ENCODE results near the gene PCDHA7. TPM values are rescaled to one million over a fixed set of nuclear protein-coding genes. Genes with fewer than 3 reads are reported as not detected.

Gene PCDHA7
- total RNA-seq, 1 donor from 2014 or later = 1.5 TPM

DNA sequence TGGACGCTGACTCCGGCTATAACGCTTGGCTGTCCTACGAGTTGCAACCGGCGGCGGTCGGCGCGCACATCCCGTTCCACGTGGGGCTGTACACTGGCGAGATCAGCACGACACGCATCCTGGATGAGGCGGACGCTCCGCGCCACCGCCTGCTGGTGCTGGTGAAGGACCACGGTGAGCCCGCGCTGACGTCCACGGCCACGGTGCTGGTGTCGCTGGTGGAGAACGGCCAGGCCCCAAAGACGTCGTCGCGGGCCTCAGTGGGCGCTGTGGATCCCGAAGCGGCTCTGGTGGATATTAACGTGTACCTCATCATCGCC, 43.2 kb downstream of the PCDHA7 start:
- Mint-ChIP-seq H3K4me1 (ENCODE audit: low read depth) (peaks cover 28% of the 10 kb centered on the region), H3K4me3 (ENCODE audit: unreplicated experiment) (no peak overlapping the region), H3K27ac (ENCODE audit: unreplicated experiment) (no peak overlapping the region), H3K9me3 (ENCODE audit: low read depth) (peaks cover 13% of the 10 kb centered on the region), H3K36me3 (ENCODE audit: low read depth) (peaks cover 25% of the 10 kb centered on the region), H3K27me3 (ENCODE audit: low read depth) (no peaks in the 10 kb centered on the region)
- TF ChIP-seq, protein P1, sequence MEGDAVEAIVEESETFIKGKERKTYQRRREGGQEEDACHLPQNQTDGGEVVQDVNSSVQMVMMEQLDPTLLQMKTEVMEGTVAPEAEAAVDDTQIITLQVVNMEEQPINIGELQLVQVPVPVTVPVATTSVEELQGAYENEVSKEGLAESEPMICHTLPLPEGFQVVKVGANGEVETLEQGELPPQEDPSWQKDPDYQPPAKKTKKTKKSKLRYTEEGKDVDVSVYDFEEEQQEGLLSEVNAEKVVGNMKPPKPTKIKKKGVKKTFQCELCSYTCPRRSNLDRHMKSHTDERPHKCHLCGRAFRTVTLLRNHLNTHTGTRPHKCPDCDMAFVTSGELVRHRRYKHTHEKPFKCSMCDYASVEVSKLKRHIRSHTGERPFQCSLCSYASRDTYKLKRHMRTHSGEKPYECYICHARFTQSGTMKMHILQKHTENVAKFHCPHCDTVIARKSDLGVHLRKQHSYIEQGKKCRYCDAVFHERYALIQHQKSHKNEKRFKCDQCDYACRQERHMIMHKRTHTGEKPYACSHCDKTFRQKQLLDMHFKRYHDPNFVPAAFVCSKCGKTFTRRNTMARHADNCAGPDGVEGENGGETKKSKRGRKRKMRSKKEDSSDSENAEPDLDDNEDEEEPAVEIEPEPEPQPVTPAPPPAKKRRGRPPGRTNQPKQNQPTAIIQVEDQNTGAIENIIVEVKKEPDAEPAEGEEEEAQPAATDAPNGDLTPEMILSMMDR (IDR thresholded peaks at IDR 0.05) = no peak
- peak; percentile 87 for DNase-seq (ENCODE audit: low spot score)

DNA sequence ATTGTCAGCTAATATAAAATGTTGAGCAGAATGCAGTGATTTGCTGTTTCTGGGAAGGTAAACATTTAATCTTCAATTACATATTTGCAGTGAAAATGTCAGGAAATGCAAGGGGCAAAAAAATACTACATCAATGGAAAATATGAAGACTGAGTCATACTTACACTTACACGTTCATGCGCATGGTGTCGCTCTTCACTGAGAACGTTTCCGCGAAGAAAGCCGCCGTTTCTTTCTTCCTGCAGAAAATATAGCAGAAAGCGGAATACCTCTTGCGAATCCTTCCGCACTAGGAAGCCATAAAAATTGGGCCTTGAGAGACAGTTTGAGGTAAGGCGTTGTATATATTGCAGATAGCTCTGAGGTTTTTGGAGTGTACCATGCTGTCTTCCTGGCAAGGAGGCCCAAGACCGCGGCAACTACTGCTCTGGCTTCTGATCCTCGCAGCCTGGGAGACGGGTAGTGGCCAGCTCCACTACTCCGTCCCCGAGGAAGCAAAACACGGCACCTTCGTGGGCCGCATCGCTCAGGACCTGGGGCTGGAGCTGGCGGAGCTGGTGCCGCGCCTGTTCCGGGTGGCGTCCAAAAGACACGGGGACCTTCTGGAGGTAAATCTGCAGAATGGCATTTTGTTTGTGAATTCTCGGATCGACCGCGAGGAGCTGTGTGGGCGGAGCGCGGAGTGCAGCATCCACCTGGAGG, 48.0 kb downstream of the PCDHA7 start, which contains the start of gene PCDHA13:
Gene PCDHA13 (plus strand): TSS at position 236 of the 702 bp plus-strand sequence. CDS start 145 bp downstream, at position 381.
- DNase-seq (ENCODE audit: low spot score) = no peak
- no peak within 1 kb of the TSS for H3K4me3 Mint-ChIP-seq (ENCODE audit: unreplicated experiment)
- TF ChIP-seq, protein P1 (IDR thresholded peaks at IDR 0.05) = no peak
- no peak within 1 kb of the TSS for H3K27ac Mint-ChIP-seq (ENCODE audit: unreplicated experiment)
- peaks cover 13% of the 10 kb centered on the region for H3K9me3 Mint-ChIP-seq (ENCODE audit: low read depth)
- peaks cover 25% of the 10 kb centered on the region for H3K36me3 Mint-ChIP-seq (ENCODE audit: low read depth)
- H3K4me1 Mint-ChIP-seq (ENCODE audit: low read depth) = peaks cover 9% of the 10 kb centered on the region
- H3K27me3 Mint-ChIP-seq (ENCODE audit: low read depth) = no peaks in the 10 kb centered on the region

DNA sequence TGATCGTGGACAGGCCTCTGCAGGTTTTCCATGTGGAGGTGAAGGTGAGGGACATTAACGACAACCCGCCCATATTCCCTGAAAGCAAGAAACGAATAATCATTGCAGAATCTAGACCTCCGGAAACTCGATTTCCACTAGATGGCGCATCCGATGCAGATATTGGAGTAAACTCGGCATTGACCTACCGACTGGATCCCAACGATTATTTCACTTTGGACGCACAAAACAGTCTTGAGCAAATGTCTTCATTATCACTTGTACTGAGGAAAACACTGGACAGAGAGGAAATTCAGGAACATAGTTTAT, 48.5 kb downstream of the PCDHA7 start:
- Mint-ChIP-seq H3K9me3 (ENCODE audit: low read depth) (peaks cover 15% of the 10 kb centered on the region), H3K27me3 (ENCODE audit: low read depth) (no peaks in the 10 kb centered on the region), H3K4me3 (ENCODE audit: unreplicated experiment) (no peak overlapping the region), H3K4me1 (ENCODE audit: low read depth) (peaks cover 9% of the 10 kb centered on the region), H3K27ac (ENCODE audit: unreplicated experiment) (no peak overlapping the region), H3K36me3 (ENCODE audit: low read depth) (peaks cover 28% of the 10 kb centered on the region)
- DNase-seq (ENCODE audit: low spot score) = no peak
- TF ChIP-seq, protein P1 (IDR thresholded peaks at IDR 0.05) = peak; percentile 44

DNA sequence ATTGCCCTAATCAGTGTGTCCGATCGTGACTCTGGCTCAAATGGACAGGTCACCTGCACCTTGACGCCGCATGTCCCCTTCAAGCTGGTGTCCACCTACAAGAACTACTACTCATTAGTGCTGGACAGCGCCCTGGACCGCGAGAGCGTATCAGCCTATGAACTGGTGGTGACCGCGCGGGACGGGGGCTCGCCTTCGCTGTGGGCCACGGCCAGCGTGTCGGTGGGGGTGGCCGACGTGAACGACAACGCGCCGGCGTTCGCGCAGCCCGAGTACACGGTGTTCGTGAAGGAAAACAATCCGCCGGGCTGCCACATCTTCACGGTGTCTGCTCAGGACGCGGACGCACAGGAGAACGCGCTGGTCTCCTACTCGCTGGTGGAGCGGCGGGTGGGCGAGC, 49.3 kb downstream of the PCDHA7 start:
- H3K27ac Mint-ChIP-seq (ENCODE audit: unreplicated experiment) = no peak overlapping the region
- H3K27me3 Mint-ChIP-seq (ENCODE audit: low read depth) = no peaks in the 10 kb centered on the region
- H3K36me3 Mint-ChIP-seq (ENCODE audit: low read depth) = peaks cover 27% of the 10 kb centered on the region
- peaks cover 15% of the 10 kb centered on the region for H3K9me3 Mint-ChIP-seq (ENCODE audit: low read depth)
- TF ChIP-seq, protein P1 (IDR thresholded peaks at IDR 0.05) = no peak
- H3K4me3 Mint-ChIP-seq (ENCODE audit: unreplicated experiment) = no peak overlapping the region
- peak; percentile 84 for DNase-seq (ENCODE audit: low spot score)
- H3K4me1 Mint-ChIP-seq (ENCODE audit: low read depth) = peaks cover 9% of the 10 kb centered on the region

DNA sequence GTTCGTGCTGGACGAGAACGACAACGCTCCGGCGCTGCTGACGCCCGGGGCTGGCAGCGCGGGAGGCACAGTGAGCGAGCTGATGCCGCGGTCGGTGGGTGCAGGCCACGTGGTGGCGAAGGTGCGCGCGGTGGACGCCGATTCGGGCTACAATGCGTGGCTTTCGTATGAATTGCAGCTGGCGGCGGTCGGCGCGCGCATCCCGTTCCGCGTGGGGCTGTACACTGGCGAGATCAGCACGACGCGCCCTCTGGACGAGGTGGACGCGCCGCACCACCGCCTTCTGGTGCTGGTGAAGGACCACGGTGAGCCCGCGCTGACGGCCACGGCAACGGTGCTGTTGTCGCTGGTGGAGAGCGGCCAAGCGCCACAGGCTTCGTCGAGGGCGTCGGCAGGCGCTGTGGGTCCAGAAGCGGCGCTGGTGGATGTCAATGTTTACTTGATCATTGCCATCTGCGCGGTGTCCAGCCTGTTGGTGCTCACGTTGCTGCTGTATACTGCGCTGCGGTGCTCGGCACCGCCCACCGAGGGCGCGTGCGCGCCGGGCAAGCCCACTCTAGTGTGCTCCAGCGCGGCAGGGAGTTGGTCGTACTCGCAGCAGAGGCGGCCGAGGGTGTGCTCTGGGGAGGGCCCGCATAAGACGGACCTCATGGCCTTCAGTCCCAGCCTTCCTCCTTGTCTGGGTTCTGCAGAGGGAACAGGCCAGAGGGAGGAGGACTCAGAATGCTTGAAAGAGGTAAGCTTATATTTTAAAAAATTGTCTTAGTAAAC, 50.0 kb downstream of the PCDHA7 start:
- Mint-ChIP-seq H3K27me3 (ENCODE audit: low read depth) (no peaks in the 10 kb centered on the region), H3K4me3 (ENCODE audit: unreplicated experiment) (no peak overlapping the region), H3K4me1 (ENCODE audit: low read depth) (peaks cover 6% of the 10 kb centered on the region), H3K9me3 (ENCODE audit: low read depth) (peaks cover 15% of the 10 kb centered on the region), H3K36me3 (ENCODE audit: low read depth) (peaks cover 24% of the 10 kb centered on the region), H3K27ac (ENCODE audit: unreplicated experiment) (no peak overlapping the region)
- peak; percentile 90 for DNase-seq (ENCODE audit: low spot score)
- TF ChIP-seq, protein P1 (IDR thresholded peaks at IDR 0.05) = no peak

Other genes with a start within 250 kb of the PCDHA7 start
- not detected in 3 replicates for gene CD14, start 201.1 kb upstream of the PCDHA7 start, total RNA-seq
- gene TMCO6, start 194.8 kb upstream of the PCDHA7 start, total RNA-seq = 4.9 to 7.4 TPM (median 6.6 TPM) in 3 replicates
- gene NDUFA2, start 186.6 kb upstream of the PCDHA7 start, total RNA-seq = 41.2 to 50.5 TPM (median 43.4 TPM) in 3 replicates
- gene IK, start 186.4 kb upstream of the PCDHA7 start, total RNA-seq = 56.6 to 81.4 TPM (median 59.7 TPM) in 3 replicates
- gene WDR55, start 169.4 kb upstream of the PCDHA7 start, total RNA-seq = 24.5 to 31.4 TPM (median 24.6 TPM) in 3 replicates
- 1.3 to 1.5 TPM (median 1.3 TPM) in 3 replicates for gene DND1, start 160.7 kb upstream of the PCDHA7 start, total RNA-seq
- 62.9 to 83.4 TPM (median 67.5 TPM) in 3 replicates for gene HARS1, start 142.9 kb upstream of the PCDHA7 start, total RNA-seq
- 22.8 to 27.4 TPM (median 22.8 TPM) in 3 replicates for gene HARS2, start 142.8 kb upstream of the PCDHA7 start, total RNA-seq
- 37.0 to 50.3 TPM (median 39.2 TPM) in 3 replicates for gene ZMAT2, start 133.8 kb upstream of the PCDHA7 start, total RNA-seq
- gene PCDHA1, start 48.1 kb upstream of the PCDHA7 start, total RNA-seq = not detected in 3 replicates
- gene PCDHA2, start 39.4 kb upstream of the PCDHA7 start, total RNA-seq = 0.75 to 1.2 TPM (median 0.77 TPM) in 3 replicates
- gene PCDHA3, start 33.2 kb upstream of the PCDHA7 start, total RNA-seq = 0.19 to 0.28 TPM (median 0.20 TPM) in 3 replicates
- gene PCDHA4, start 27.2 kb upstream of the PCDHA7 start, total RNA-seq = 7.1 to 11.1 TPM (median 8.3 TPM) in 3 replicates
- 0.32 to 0.99 TPM (median 0.62 TPM) in 3 replicates for gene PCDHA5, start 12.7 kb upstream of the PCDHA7 start, total RNA-seq
- gene PCDHA6, start 6.3 kb upstream of the PCDHA7 start, total RNA-seq = 20.5 to 23.5 TPM (median 20.6 TPM) in 3 replicates
- gene PCDHA8, start 6.9 kb downstream of the PCDHA7 start, total RNA-seq = 0.97 to 2.4 TPM (median 1.1 TPM) in 3 replicates
- 1.2 to 2.0 TPM (median 1.3 TPM) in 3 replicates for gene PCDHA9, start 14.1 kb downstream of the PCDHA7 start, total RNA-seq
- gene PCDHA10, start 21.6 kb downstream of the PCDHA7 start, total RNA-seq = 6.7 to 21.2 TPM (median 20.5 TPM) in 3 replicates
- 6.0 to 10.7 TPM (median 6.1 TPM) in 3 replicates for gene PCDHA11, start 34.7 kb downstream of the PCDHA7 start, total RNA-seq
- 15.9 to 23.6 TPM (median 23.0 TPM) in 3 replicates for gene PCDHA12, start 41.0 kb downstream of the PCDHA7 start, total RNA-seq
- 1.1 to 2.0 TPM (median 1.3 TPM) in 3 replicates for gene PCDHA13, start 47.9 kb downstream of the PCDHA7 start, total RNA-seq
- 5.8 to 7.2 TPM (median 7.1 TPM) in 3 replicates for gene PCDHAC1, start 92.0 kb downstream of the PCDHA7 start, total RNA-seq
- 4.9 to 7.1 TPM (median 6.7 TPM) in 3 replicates for gene PCDHAC2, start 132.2 kb downstream of the PCDHA7 start, total RNA-seq
- 0.05 TPM in 1 of 3 replicates, not detected in the others for gene PCDHB1, start 217.1 kb downstream of the PCDHA7 start, total RNA-seq